Activated CD4-positive, alpha-beta T cell treated with anti-CD3 and anti-CD28 coated beads, Interleukin-2, amount 50 U/mL, for 4 hours (primary cell): ENCODE measurements around the gene MYO15A.

Experiments
- DNase-seq, 2 experiments: peaks; one replicate each; pipeline ENCODE4 v3.0.0-alpha.2; 2020

Gene MYO15A

GRCh38 chr17:18102640-18103039 is 5.9 kb upstream of the MYO15A start:
- DNase-seq: no peak

GRCh38 chr17:18105027-18105426 is 3.5 kb upstream of the MYO15A start:
- DNase-seq: no peak

- no peak for DNase-seq
These were observed 3.0 kb upstream of the MYO15A start for GRCh38 chr17:18105595-18105994.

- DNase-seq: no peak
These were observed 2.3 kb upstream of the MYO15A start for GRCh38 chr17:18106211-18106610.

- DNase-seq: no peak
These were observed 1.3 kb upstream of the MYO15A start for GRCh38 chr17:18107061-18107790.

GRCh38 chr17:18107971-18108370 is 585 bp upstream of the MYO15A start:
- no peak for DNase-seq

GRCh38 chr17:18109935-18110485 is 1.5 kb downstream of the MYO15A start:
- DNase-seq: no peak

GRCh38 chr17:18110636-18111145 is 2.1 kb downstream of the MYO15A start:
- no peak for DNase-seq

GRCh38 chr17:18111330-18111971 is 2.9 kb downstream of the MYO15A start:
- no peak for DNase-seq

GRCh38 chr17:18115517-18115916 is 7.0 kb downstream of the MYO15A start:
- no peak for DNase-seq

GRCh38 chr17:18116078-18116477 is 7.5 kb downstream of the MYO15A start:
- no peak for DNase-seq

- no peak for DNase-seq
These were observed 9.0 kb downstream of the MYO15A start for GRCh38 chr17:18117533-18117932.

- DNase-seq: no peak
These were observed 9.7 kb downstream of the MYO15A start for GRCh38 chr17:18117982-18118975.

GRCh38 chr17:18119166-18119745 is 10.7 kb downstream of the MYO15A start:
- DNase-seq: no peak

- no peak for DNase-seq
These were observed 11.4 kb downstream of the MYO15A start for GRCh38 chr17:18119938-18120337.

GRCh38 chr17:18120461-18121017 is 12.0 kb downstream of the MYO15A start:
- DNase-seq: no peak

- no peak for DNase-seq
These were observed 12.8 kb downstream of the MYO15A start for GRCh38 chr17:18121144-18121910.

GRCh38 chr17:18122990-18123753 is 14.6 kb downstream of the MYO15A start:
- no peak for DNase-seq

GRCh38 chr17:18124345-18125126 is 16.0 kb downstream of the MYO15A start:
- no peak for DNase-seq

GRCh38 chr17:18129041-18129502 is 20.5 kb downstream of the MYO15A start:
- DNase-seq: no peak
